ENCODE data around the gene TBC1D9B. TPM values are rescaled to one million over a fixed set of nuclear protein-coding genes. Genes with fewer than 3 reads are reported as not detected.

The TBC1D9B gene
- total RNA-seq, 4 donors from 2014 or later = 56.1 to 65.9 (median 62.7) TPM

DNA sequence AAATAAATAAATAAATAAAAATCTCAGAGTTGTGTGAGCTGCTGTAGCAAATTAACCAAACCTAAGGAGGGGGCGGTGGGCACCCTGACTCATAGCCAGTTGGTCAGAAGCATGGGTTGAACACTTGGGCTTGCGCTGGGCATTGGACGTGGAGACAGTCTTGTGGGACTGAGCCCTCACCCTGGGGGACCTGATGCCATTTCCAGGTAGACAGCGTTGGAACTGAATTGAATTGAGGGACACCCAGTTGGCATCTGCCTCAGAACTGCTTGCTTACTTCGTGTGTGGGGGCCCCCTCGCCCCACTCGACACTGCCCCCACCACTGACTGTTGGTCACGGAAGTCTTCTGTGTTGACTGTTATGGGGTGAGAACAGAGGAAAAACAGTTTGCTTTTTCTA lies 19.0 kb upstream of the TBC1D9B start:
- Histone ChIP-seq H3K27me3 (no peaks in the 10 kb centered on the region), H3K4me1 (no peaks in the 10 kb centered on the region), H3K9me3 (no peaks in the 10 kb centered on the region), H3K27ac (no peak overlapping the region), H3K36me3 (no peaks in the 10 kb centered on the region), H3K4me3 (no peak overlapping the region)
- in situ Hi-C loops (cut with MboI; ENCODE audit: low sequenced_read_pairs in 4 of 4) (no loop called here), intact Hi-C loops (cut with DNase I; ENCODE audit: low total_unique reads) (no loop called here)
- TF ChIP-seq, protein P1, sequence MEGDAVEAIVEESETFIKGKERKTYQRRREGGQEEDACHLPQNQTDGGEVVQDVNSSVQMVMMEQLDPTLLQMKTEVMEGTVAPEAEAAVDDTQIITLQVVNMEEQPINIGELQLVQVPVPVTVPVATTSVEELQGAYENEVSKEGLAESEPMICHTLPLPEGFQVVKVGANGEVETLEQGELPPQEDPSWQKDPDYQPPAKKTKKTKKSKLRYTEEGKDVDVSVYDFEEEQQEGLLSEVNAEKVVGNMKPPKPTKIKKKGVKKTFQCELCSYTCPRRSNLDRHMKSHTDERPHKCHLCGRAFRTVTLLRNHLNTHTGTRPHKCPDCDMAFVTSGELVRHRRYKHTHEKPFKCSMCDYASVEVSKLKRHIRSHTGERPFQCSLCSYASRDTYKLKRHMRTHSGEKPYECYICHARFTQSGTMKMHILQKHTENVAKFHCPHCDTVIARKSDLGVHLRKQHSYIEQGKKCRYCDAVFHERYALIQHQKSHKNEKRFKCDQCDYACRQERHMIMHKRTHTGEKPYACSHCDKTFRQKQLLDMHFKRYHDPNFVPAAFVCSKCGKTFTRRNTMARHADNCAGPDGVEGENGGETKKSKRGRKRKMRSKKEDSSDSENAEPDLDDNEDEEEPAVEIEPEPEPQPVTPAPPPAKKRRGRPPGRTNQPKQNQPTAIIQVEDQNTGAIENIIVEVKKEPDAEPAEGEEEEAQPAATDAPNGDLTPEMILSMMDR (IDR thresholded peaks at IDR 0.05 in 4 of 5, conservative IDR thresholded peaks at IDR 0.05 in 1 of 5) = no peak
- no peak for TF ChIP-seq POLR2A (IDR thresholded peaks at IDR 0.05)
- DNase-seq (no peak), ATAC-seq (no peak)

DNA sequence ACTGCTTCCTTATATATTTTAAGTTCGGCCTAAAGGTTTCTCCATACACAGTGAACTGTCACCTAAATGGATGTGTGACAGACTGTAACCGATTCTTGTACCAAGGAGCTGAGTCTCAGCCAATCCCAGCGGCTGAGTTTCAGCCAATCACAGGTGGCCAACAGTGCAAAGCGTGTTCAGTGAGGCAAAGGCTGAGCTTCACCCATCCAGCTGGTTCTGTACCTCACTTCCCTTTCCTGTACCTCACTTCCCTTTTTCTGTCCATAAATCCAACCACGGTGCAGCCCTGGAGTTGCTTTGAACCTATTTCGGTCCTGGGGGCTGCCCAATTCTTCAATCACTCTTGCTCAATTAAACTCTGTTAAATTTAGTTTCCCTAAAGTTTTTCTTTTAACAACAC lies 15.7 kb upstream of the TBC1D9B start:
- no peak overlapping the region for H3K4me3 ChIP-seq
- TF ChIP-seq, protein P1 (IDR thresholded peaks at IDR 0.05 in 4 of 5, conservative IDR thresholded peaks at IDR 0.05 in 1 of 5) = no peak
- no peak for TF ChIP-seq POLR2A (IDR thresholded peaks at IDR 0.05)
- ATAC-seq (no peak), DNase-seq (no peak)
- H3K27ac ChIP-seq = no peak overlapping the region
- no peaks in the 10 kb centered on the region for H3K4me1 ChIP-seq
- H3K27me3 ChIP-seq = no peaks in the 10 kb centered on the region
- in situ Hi-C loops (cut with MboI; ENCODE audit: low sequenced_read_pairs in 4 of 4) (loop anchor here in 1 of 4 donors (25.0 kb wide), 1 partner anchor 164 kb away; no protein-coding TSS in a partner anchor), intact Hi-C loops (cut with DNase I; ENCODE audit: low total_unique reads) (no loop called here)
- no peaks in the 10 kb centered on the region for H3K9me3 ChIP-seq
- no peaks in the 10 kb centered on the region for H3K36me3 ChIP-seq

DNA sequence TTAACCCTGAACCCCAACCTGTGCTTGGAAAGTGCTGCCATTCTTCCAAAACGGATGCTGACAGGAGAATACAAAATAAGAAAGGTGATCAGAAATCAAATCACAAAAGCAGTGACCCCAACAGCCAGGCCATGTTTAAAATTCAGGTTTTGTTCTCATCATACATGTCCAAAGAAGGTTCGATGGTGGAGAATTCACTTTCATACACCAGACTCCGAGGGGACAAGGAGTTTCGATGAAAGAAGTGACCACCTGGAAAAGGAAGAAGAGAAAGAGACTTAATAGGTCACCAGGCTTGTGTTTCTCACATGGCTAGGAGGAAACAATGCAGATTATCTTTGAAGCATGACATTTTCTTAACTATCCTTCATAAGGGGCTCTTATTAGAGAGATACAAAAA lies 12.5 kb upstream of the TBC1D9B start:
- Histone ChIP-seq H3K27me3 (no peaks in the 10 kb centered on the region), H3K27ac (no peak overlapping the region), H3K36me3 (no peaks in the 10 kb centered on the region), H3K4me3 (no peak overlapping the region), H3K4me1 (no peaks in the 10 kb centered on the region), H3K9me3 (no peaks in the 10 kb centered on the region)
- intact Hi-C loops (cut with DNase I; ENCODE audit: low total_unique reads) = no loop called here
- DNase-seq = no peak
- in situ Hi-C loops (cut with MboI; ENCODE audit: low sequenced_read_pairs in 4 of 4) = loop anchor here in 1 of 4 donors (25.0 kb wide), 1 partner anchor 167 kb away; no protein-coding TSS in a partner anchor
- no peak for ATAC-seq
- TF ChIP-seq, protein P1 (IDR thresholded peaks at IDR 0.05 in 4 of 5, conservative IDR thresholded peaks at IDR 0.05 in 1 of 5) = no peak
- no peak for TF ChIP-seq POLR2A (IDR thresholded peaks at IDR 0.05)

DNA sequence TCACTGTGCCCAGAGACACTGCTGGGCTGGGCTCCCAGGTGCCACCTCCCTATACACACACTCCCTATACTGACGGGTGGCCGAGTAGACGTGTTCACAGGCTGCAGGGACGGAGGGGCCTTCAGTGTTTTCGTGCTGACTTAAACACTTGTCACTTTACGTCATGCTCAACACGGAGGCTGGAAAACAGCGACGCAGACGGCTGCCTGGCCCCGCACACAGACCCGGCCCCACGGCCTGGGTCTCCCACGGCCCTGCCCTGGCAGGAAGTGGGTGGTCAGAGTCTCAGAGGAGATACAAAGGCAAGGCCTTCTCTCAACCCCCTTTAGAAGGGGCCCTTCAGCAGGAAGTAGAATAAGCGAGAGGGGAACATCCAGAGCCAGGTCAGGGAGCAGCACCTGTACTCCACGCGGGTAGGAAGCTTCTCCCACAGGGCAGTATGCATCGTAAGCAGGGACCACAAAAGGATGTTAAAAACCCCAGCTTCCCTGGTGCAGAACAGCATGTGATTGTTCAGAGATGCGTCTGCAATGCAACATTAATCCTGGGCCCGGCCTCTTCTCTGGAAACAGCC lies 11.9 kb upstream of the TBC1D9B start:
- ATAC-seq (no peak), DNase-seq (no peak)
- Histone ChIP-seq H3K9me3 (no peaks in the 10 kb centered on the region), H3K4me1 (peaks cover under 1% of the 10 kb centered on the region in 2 donors), H3K4me3 (no peak overlapping the region), H3K27me3 (no peaks in the 10 kb centered on the region), H3K36me3 (no peaks in the 10 kb centered on the region), H3K27ac (no peak overlapping the region)
- intact Hi-C loops (cut with DNase I; ENCODE audit: low total_unique reads) (no loop called here), in situ Hi-C loops (cut with MboI; ENCODE audit: low sequenced_read_pairs in 4 of 4) (loop anchor here in 1 of 4 donors (25.0 kb wide), 1 partner anchor 168 kb away; no protein-coding TSS in a partner anchor)
- TF ChIP-seq POLR2A (IDR thresholded peaks at IDR 0.05) = no peak
- TF ChIP-seq, protein P1 (IDR thresholded peaks at IDR 0.05 in 4 of 5, conservative IDR thresholded peaks at IDR 0.05 in 1 of 5) = no peak

All from gastrocnemius medialis (tissue), 4 donors.